Esophagus (tissue), 2 donors: ENCODE measurements around the gene RGR. TPM values are rescaled to one million over a fixed set of nuclear protein-coding genes. Genes with fewer than 3 reads are reported as not detected.

Source experiments
- H3K27ac ChIP-seq, 2 donors: one replicate each; pipeline ENCODE4 v1.5.1; 2013; ENCODE audit warnings: low read depth in 2 of 2, mild to moderate bottlenecking in 2 of 2, inconsistent platforms in 1 of 2, low read length in 1 of 2, moderate library complexity in 1 of 2
- H3K27me3 ChIP-seq, 2 donors: one replicate each; pipeline ENCODE4 v1.6.1; 2013; ENCODE audit warnings: low read length in 2 of 2, control low read depth in 1 of 2, mild to moderate bottlenecking in 1 of 2; ENCODE audit not compliant: insufficient read depth in 2 of 2, control insufficient read depth in 1 of 2
- H3K36me3 ChIP-seq, 2 donors: one replicate each; pipeline ENCODE4 v1.6.1; 2013; ENCODE audit warnings: low read length in 1 of 2; ENCODE audit not compliant: control insufficient read depth in 2 of 2, insufficient read depth in 2 of 2
- H3K4me1 ChIP-seq, 2 donors: one replicate each; pipeline ENCODE4 v1.6.1; 2013; ENCODE audit warnings: low read length in 1 of 2; ENCODE audit not compliant: control insufficient read depth in 2 of 2, insufficient read depth in 2 of 2
- H3K4me3 ChIP-seq, 2 donors: one replicate each; pipeline ENCODE4 v1.5.1; 2013; ENCODE audit warnings: low read length in 2 of 2, mild to moderate bottlenecking in 2 of 2, low read depth in 1 of 2, moderate library complexity in 1 of 2
- H3K9me3 ChIP-seq, 2 donors: one replicate each; pipeline ENCODE4 v1.6.1; 2013; ENCODE audit warnings: mild to moderate bottlenecking in 2 of 2, low read depth in 1 of 2, low read length in 1 of 2, moderate library complexity in 1 of 2; ENCODE audit not compliant: control insufficient read depth in 2 of 2, insufficient read depth in 1 of 2
- WGBS, 2 donors: extraction: QIAGEN DNeasy Blood & Tissue Kit; methylation state at CpG; one replicate each; pipeline ENCODE4 v1.1.7; 2013; 5-methylcytosine and 5-hydroxymethylcytosine counted together
- polyA plus RNA-seq, 2 donors: library from polyadenylated mRNA; stranded (reverse); fragments of 200-250 nt; gene quantifications; one replicate each; pipeline ENCODE4 v1.2.3, GENCODE V29; 2013
- donor health status: healthy with polysubstance abuse.
- donor health status: Bipolar disorder and iron deficiency.

RGR gene
- polyA plus RNA-seq, 2 donors = 0.31 to 0.33 TPM

- Histone ChIP-seq H3K9me3 (no peaks in the 10 kb centered on the region), H3K4me3 (no peak overlapping the region), H3K27me3 (no peaks in the 10 kb centered on the region), H3K36me3 (no peaks in the 10 kb centered on the region), H3K27ac (no peak overlapping the region), H3K4me1 (no peaks in the 10 kb centered on the region)
- WGBS, 2 donors = 60 to 63% methylated on average over 12 of the region's 12 CpGs
Observed at GRCh38 chr10:84214612-84215235, 30.1 kb upstream of the RGR start.

GRCh38 chr10:84216834-84217233, 28.0 kb upstream of the RGR start:
- no peak overlapping the region for H3K27ac ChIP-seq
- H3K4me3 ChIP-seq = no peak overlapping the region
- H3K27me3 ChIP-seq = no peaks in the 10 kb centered on the region
- no peaks in the 10 kb centered on the region for H3K9me3 ChIP-seq
- no peaks in the 10 kb centered on the region for H3K36me3 ChIP-seq
- H3K4me1 ChIP-seq = no peaks in the 10 kb centered on the region
- 88% methylated on average over 9 of the region's 9 CpGs for WGBS, 2 donors

- no peak overlapping the region for H3K4me3 ChIP-seq
- H3K9me3 ChIP-seq = no peaks in the 10 kb centered on the region
- H3K27me3 ChIP-seq = no peaks in the 10 kb centered on the region
- H3K27ac ChIP-seq = no peak overlapping the region
- no peaks in the 10 kb centered on the region for H3K4me1 ChIP-seq
- H3K36me3 ChIP-seq = no peaks in the 10 kb centered on the region
- 88 to 94% methylated on average over 4 of the region's 4 CpGs for WGBS, 2 donors
Observed at GRCh38 chr10:84217746-84218145, 27.1 kb upstream of the RGR start.

- WGBS, 2 donors = 74 to 84% methylated on average over 8 of the region's 8 CpGs
- Histone ChIP-seq H3K36me3 (no peaks in the 10 kb centered on the region), H3K9me3 (no peaks in the 10 kb centered on the region), H3K4me1 (no peaks in the 10 kb centered on the region), H3K27ac (no peak overlapping the region), H3K27me3 (no peaks in the 10 kb centered on the region), H3K4me3 (no peak overlapping the region)
Observed at GRCh38 chr10:84221916-84222315, 22.9 kb upstream of the RGR start.

- 48 to 56% methylated on average over 6 of the region's 6 CpGs for WGBS, 2 donors
- no peak overlapping the region for H3K27ac ChIP-seq
- H3K27me3 ChIP-seq = no peaks in the 10 kb centered on the region
- no peaks in the 10 kb centered on the region for H3K4me1 ChIP-seq
- no peak overlapping the region for H3K4me3 ChIP-seq
- H3K36me3 ChIP-seq = no peaks in the 10 kb centered on the region
- no peaks in the 10 kb centered on the region for H3K9me3 ChIP-seq
Observed at GRCh38 chr10:84224411-84225028, 20.3 kb upstream of the RGR start.

- Histone ChIP-seq H3K9me3 (no peaks in the 10 kb centered on the region), H3K4me1 (no peaks in the 10 kb centered on the region), H3K27me3 (no peaks in the 10 kb centered on the region), H3K36me3 (no peaks in the 10 kb centered on the region), H3K27ac (no peak within 1 kb of the TSS), H3K4me3 (no peak within 1 kb of the TSS)
- 70 to 71% methylated on average over 6 of the region's 6 CpGs for WGBS, 2 donors
Observed at GRCh38 chr10:84225427-84226173, 19.3 kb upstream of the RGR start, which contains the start of gene LRIT2. LRIT2 (minus strand) TSS chr10:84225544; CDS start chr10:84225520, 24 bp downstream.

GRCh38 chr10:84226616-84227015, 18.2 kb upstream of the RGR start:
- no peaks in the 10 kb centered on the region for H3K4me1 ChIP-seq
- H3K9me3 ChIP-seq = no peaks in the 10 kb centered on the region
- no peaks in the 10 kb centered on the region for H3K36me3 ChIP-seq
- no peak overlapping the region for H3K4me3 ChIP-seq
- no peaks in the 10 kb centered on the region for H3K27me3 ChIP-seq
- WGBS, 2 donors = 73 to 77% methylated on average over 3 of the region's 3 CpGs
- no peak overlapping the region for H3K27ac ChIP-seq

GRCh38 chr10:84227810-84228209, 17.0 kb upstream of the RGR start:
- 68 to 72% methylated on average over 4 of the region's 4 CpGs for WGBS, 2 donors
- H3K27ac ChIP-seq = no peak overlapping the region
- no peaks in the 10 kb centered on the region for H3K27me3 ChIP-seq
- H3K4me3 ChIP-seq = no peak overlapping the region
- H3K36me3 ChIP-seq = no peaks in the 10 kb centered on the region
- no peaks in the 10 kb centered on the region for H3K4me1 ChIP-seq
- no peaks in the 10 kb centered on the region for H3K9me3 ChIP-seq

GRCh38 chr10:84230359-84230758, 14.5 kb upstream of the RGR start:
- no peaks in the 10 kb centered on the region for H3K27me3 ChIP-seq
- H3K4me3 ChIP-seq = no peak overlapping the region
- 46 to 59% methylated on average over 1 of the region's 1 CpG for WGBS, 2 donors
- no peaks in the 10 kb centered on the region for H3K4me1 ChIP-seq
- H3K27ac ChIP-seq = no peak overlapping the region
- H3K36me3 ChIP-seq = no peaks in the 10 kb centered on the region
- no peaks in the 10 kb centered on the region for H3K9me3 ChIP-seq
